Vagina (tissue), 2 donors: ENCODE results near the gene PSME2. TPM values are rescaled to one million over a fixed set of nuclear protein-coding genes. Genes with fewer than 3 reads are reported as not detected.

Source experiments
- DNase-seq, 2 donors: peaks; one replicate each; pipeline ENCODE4 v3.0.0-alpha.2; 2017; ENCODE audit errors: extremely low spot score in 2 of 2
- H3K27ac ChIP-seq: fragments of 200-600 bp; sonication (generic); one replicate; pipeline ENCODE4 v1.5.1; 2019
- H3K27me3 ChIP-seq: fragments of 200-600 bp; sonication (generic); one replicate; pipeline ENCODE4 v1.5.1; 2019
- H3K36me3 ChIP-seq, 2 donors: fragments of 200-600 bp; sonication (generic); one replicate each; pipeline ENCODE4 v1.5.1; 2017 to 2019
- H3K4me1 ChIP-seq: fragments of 200-600 bp; sonication (generic); one replicate; pipeline ENCODE4 v1.5.1; 2019
- H3K4me3 ChIP-seq, 2 donors: fragments of 200-600 bp; sonication (generic); 1 replicate in 1 of 2; 2 replicates in 1 of 2; pipeline ENCODE4 v1.5.1; 2016 to 2019
- H3K9me3 ChIP-seq: fragments of 200-600 bp; sonication (generic); one replicate; pipeline ENCODE4 v1.5.1; 2019
- POLR2A ChIP-seq, 2 donors: fragments of 450-650 bp; IDR thresholded peaks; one replicate each; pipeline ENCODE4 v1.6.1; 2017; ENCODE audit warnings: antibody characterized with exemption in 2 of 2, mild to moderate bottlenecking in 2 of 2, moderate library complexity in 2 of 2
- POLR2AphosphoS5 ChIP-seq, 2 donors: sonication (generic); formaldehyde crosslinking; IDR thresholded peaks; one replicate each; pipeline ENCODE4 v1.9.0; 2017; ENCODE audit warnings: antibody characterized with exemption in 2 of 2, mild to moderate bottlenecking in 2 of 2, low read depth in 1 of 2; ENCODE audit not compliant: insufficient read depth in 1 of 2
- intact Hi-C: fragments of 100-400 bp; cut with DNase I; formaldehyde crosslinking; loops from one replicate; pipeline ENCODE4 v1.15.1; 2023
- total RNA-seq: library from RNA; depleted of rRNA; stranded (reverse); fragments of >200 nt; gene quantifications from one replicate; pipeline ENCODE4 v1.2.3, GENCODE V29; 2016
- TF ChIP-seq, protein P1 (sequence below), 3 experiments: fragments of 450-650 bp in 2 of 3; fragments of 200-600 bp in 1 of 3; sonication (generic) in 1 of 3; IDR thresholded peaks; one replicate each; pipeline ENCODE4 v1.5.1; 2017 to 2019; ENCODE audit warnings: antibody characterized with exemption in 3 of 3, mild to moderate bottlenecking in 2 of 3, moderate library complexity in 2 of 3

Gene PSME2
- total RNA-seq, 1 donor from 2014 or later, result 131 TPM

DNA sequence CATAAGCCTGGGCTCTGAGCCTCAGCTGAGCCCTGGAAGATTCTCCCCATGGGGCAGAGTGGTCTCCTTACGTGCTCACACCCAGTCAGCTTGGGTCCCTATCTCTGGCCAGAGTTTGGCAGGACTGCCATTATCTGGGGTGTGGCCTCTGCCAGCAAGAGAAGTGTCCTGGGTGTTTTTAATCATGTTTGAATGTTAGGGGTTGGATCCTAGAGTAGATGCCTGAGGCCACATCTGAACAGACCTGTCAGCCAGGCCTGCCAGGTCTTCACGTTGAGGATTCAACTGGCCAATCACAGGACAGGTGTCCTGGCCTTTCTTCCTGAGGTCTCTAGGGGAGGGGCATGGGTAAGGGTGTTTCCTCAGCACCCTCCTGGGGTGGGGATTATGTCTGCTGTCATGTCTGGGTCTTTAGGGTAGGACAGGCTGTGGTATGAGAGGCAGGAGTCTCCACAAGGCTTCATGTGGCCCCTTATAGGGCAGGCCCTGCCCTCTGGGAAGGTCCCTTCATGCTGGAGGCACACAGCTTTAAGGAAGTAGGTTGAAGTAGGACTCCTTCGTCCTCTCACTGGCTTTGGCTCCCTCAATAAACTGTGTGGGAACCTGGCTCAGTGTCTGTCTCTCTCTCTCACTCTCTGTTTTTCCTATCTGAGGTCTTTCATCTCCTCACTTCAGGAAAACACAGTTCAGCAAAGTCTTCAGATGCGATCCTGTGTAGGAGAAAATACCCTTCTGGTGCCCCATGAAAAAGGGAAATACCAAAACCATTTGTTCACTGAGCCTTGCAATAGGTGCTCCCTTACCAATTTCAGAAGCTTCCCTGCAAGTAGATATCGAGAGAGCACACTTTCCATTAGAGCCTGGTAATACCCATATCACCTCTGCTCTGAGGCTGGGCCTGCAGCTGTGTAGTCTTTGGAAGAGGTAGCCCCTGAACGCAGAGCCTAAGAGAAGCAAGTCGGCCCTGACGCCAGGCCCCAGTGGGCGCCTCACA is 22.7 kb downstream of the PSME2 start:
- Histone ChIP-seq H3K4me3 (no peak overlapping the region), H3K27me3 (no peaks in the 10 kb centered on the region), H3K4me1 (no peaks in the 10 kb centered on the region), H3K36me3 (peaks cover 0 to 43% of the 10 kb centered on the region in 2 donors), H3K9me3 (no peaks in the 10 kb centered on the region), H3K27ac (no peak overlapping the region)
- no peak for TF ChIP-seq POLR2A (IDR thresholded peaks at IDR 0.05)
- no peak for TF ChIP-seq POLR2AphosphoS5 (IDR thresholded peaks at IDR 0.05; ENCODE audit: insufficient read depth in 1 of 2, low read depth in 1 of 2)
- TF ChIP-seq, protein P1, sequence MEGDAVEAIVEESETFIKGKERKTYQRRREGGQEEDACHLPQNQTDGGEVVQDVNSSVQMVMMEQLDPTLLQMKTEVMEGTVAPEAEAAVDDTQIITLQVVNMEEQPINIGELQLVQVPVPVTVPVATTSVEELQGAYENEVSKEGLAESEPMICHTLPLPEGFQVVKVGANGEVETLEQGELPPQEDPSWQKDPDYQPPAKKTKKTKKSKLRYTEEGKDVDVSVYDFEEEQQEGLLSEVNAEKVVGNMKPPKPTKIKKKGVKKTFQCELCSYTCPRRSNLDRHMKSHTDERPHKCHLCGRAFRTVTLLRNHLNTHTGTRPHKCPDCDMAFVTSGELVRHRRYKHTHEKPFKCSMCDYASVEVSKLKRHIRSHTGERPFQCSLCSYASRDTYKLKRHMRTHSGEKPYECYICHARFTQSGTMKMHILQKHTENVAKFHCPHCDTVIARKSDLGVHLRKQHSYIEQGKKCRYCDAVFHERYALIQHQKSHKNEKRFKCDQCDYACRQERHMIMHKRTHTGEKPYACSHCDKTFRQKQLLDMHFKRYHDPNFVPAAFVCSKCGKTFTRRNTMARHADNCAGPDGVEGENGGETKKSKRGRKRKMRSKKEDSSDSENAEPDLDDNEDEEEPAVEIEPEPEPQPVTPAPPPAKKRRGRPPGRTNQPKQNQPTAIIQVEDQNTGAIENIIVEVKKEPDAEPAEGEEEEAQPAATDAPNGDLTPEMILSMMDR (IDR thresholded peaks at IDR 0.05), result no peak
- intact Hi-C loops, result no loop called here
- no peak for DNase-seq

DNA sequence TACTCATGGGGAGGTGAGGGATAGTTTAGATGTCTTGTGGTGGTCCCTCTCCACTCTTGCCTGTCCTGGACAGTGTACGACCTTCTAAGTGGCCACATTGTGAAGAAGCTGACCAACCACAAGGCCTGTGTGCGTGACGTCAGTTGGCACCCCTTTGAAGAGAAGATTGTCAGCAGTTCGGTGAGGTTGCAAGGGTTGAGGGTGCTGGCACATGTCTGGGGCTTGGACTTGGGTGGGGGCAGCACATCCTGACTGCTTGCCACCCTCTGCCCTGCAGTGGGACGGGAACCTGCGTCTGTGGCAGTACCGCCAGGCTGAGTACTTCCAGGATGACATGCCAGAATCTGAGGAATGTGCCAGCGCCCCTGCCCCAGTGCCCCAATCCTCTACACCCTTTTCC is 23.5 kb downstream of the PSME2 start:
- DNase-seq, result no peak
- Histone ChIP-seq H3K27ac (no peak overlapping the region), H3K9me3 (no peaks in the 10 kb centered on the region), H3K4me3 (no peak overlapping the region), H3K36me3 (peaks cover 0 to 51% of the 10 kb centered on the region in 2 donors), H3K4me1 (no peaks in the 10 kb centered on the region), H3K27me3 (no peaks in the 10 kb centered on the region)
- TF ChIP-seq POLR2AphosphoS5 (IDR thresholded peaks at IDR 0.05; ENCODE audit: insufficient read depth in 1 of 2, low read depth in 1 of 2) (no peak), POLR2A (IDR thresholded peaks at IDR 0.05) (no peak)
- TF ChIP-seq, protein P1 (IDR thresholded peaks at IDR 0.05), result no peak
- intact Hi-C loops, result no loop called here

DNA sequence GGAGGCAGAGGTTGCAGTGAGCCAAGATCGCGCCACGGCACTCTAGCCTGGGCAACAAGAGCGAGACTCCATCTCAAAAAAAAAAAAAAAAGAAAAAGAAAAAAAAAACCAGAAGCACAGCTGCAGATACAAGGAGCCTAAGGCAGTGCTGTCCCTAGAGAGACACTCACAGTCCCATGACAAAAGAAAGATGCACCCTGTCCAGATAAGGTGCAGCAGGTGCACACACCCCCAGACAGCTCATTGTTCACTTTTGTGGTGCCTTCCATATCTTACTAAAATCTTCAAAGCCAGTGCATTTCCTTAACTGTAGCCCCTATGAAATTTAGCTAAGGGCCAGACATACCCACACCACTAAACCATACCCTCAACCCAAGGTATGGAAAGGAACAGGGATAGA is 24.0 kb downstream of the PSME2 start:
- no peak overlapping the region for H3K4me3 ChIP-seq
- intact Hi-C loops, result no loop called here
- H3K36me3 ChIP-seq, result peaks cover 0 to 56% of the 10 kb centered on the region in 2 donors
- H3K27ac ChIP-seq, result no peak overlapping the region
- TF ChIP-seq, protein P1 (IDR thresholded peaks at IDR 0.05), result no peak
- TF ChIP-seq POLR2AphosphoS5 (IDR thresholded peaks at IDR 0.05; ENCODE audit: insufficient read depth in 1 of 2, low read depth in 1 of 2), result no peak
- no peak for TF ChIP-seq POLR2A (IDR thresholded peaks at IDR 0.05)
- no peaks in the 10 kb centered on the region for H3K27me3 ChIP-seq
- no peaks in the 10 kb centered on the region for H3K9me3 ChIP-seq
- DNase-seq, result no peak
- H3K4me1 ChIP-seq, result no peaks in the 10 kb centered on the region

DNA sequence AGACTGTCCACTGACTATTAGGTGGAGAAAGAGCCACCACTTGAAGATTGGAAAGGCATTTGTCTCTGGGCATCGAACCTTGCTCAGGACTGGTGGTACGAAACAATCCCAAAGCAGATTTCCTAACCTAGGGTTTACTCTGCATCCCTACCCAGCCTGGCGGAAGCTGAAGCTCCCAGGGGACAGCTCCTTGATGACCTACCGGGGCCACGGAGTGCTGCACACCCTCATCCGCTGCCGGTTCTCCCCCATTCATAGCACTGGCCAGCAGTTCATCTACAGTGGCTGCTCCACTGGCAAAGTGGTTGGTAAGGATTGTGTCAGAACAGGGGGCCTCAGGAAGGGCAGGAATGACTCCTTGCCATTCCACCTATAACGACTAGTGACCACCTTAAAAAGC is 25.2 kb downstream of the PSME2 start:
- H3K27me3 ChIP-seq, result no peaks in the 10 kb centered on the region
- no peaks in the 10 kb centered on the region for H3K9me3 ChIP-seq
- no peak overlapping the region for H3K27ac ChIP-seq
- peaks cover 0 to 63% of the 10 kb centered on the region in 2 donors for H3K36me3 ChIP-seq
- TF ChIP-seq POLR2AphosphoS5 (IDR thresholded peaks at IDR 0.05; ENCODE audit: insufficient read depth in 1 of 2, low read depth in 1 of 2), result no peak
- H3K4me3 ChIP-seq, result no peak overlapping the region
- intact Hi-C loops, result no loop called here
- peaks cover 9% of the 10 kb centered on the region for H3K4me1 ChIP-seq
- no peak for DNase-seq

DNA sequence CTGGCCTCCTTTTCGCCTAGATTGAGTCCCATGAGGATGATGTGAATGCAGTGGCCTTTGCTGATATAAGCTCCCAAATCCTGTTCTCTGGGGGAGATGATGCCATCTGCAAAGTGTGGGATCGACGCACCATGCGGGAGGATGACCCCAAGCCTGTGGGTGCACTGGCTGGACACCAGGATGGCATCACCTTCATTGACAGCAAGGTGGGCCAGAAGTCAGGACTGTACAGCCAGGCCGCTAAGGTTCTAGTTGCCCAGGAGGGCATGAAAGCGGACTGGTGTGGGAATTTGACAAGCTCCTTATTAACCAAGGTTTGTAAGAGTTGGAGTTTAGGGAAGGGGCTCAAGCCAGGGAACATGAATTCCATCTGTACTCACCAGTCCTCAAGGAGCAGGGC is 26.7 kb downstream of the PSME2 start:
- H3K36me3 ChIP-seq, result peaks cover 0 to 63% of the 10 kb centered on the region in 2 donors
- no peaks in the 10 kb centered on the region for H3K9me3 ChIP-seq
- TF ChIP-seq, protein P1 (IDR thresholded peaks at IDR 0.05), result no peak
- TF ChIP-seq POLR2AphosphoS5 (IDR thresholded peaks at IDR 0.05; ENCODE audit: insufficient read depth in 1 of 2, low read depth in 1 of 2) (no peak), POLR2A (IDR thresholded peaks at IDR 0.05) (no peak)

More for the DNA sequence above, 26.7 kb downstream of the PSME2 start:
- DNase-seq, result no peak
- Histone ChIP-seq H3K27me3 (no peaks in the 10 kb centered on the region), H3K4me1 (peaks cover 19% of the 10 kb centered on the region), H3K4me3 (no peak overlapping the region), H3K27ac (no peak overlapping the region)
- intact Hi-C loops, result no loop called here
